GM19463 (cell line): Measurements from ENCODE around the gene SMAP2.
A peak's percentile ranks its signal among the peaks of the same experiment; 100 is the strongest.

Experiments used
- ATAC-seq: cut with Tn5 transposase; IDR thresholded peaks from one replicate; pipeline ENCODE4 v1.9.1; 2021; ENCODE audit warnings: mild to moderate bottlenecking, moderate library complexity; ENCODE audit not compliant: unreplicated experiment

Gene SMAP2

DNA sequence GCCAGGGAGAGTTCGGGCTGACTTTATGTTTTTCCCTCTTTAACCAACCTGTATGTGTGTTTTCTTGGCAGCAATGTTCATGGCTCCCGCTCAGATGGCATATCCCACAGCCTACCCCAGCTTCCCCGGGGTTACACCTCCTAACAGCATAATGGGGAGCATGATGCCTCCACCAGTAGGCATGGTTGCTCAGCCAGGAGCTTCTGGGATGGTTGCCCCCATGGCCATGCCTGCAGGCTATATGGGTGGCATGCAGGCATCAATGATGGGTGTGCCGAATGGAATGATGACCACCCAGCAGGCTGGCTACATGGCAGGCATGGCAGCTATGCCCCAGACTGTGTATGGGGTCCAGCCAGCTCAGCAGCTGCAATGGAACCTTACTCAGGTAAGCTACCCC, 43.2 kb downstream of the SMAP2 start:
- no peak for ATAC-seq

- no peak for ATAC-seq
These were observed 48.2 kb downstream of the SMAP2 start for GRCh38 chr1:40421431-40422384.

DNA sequence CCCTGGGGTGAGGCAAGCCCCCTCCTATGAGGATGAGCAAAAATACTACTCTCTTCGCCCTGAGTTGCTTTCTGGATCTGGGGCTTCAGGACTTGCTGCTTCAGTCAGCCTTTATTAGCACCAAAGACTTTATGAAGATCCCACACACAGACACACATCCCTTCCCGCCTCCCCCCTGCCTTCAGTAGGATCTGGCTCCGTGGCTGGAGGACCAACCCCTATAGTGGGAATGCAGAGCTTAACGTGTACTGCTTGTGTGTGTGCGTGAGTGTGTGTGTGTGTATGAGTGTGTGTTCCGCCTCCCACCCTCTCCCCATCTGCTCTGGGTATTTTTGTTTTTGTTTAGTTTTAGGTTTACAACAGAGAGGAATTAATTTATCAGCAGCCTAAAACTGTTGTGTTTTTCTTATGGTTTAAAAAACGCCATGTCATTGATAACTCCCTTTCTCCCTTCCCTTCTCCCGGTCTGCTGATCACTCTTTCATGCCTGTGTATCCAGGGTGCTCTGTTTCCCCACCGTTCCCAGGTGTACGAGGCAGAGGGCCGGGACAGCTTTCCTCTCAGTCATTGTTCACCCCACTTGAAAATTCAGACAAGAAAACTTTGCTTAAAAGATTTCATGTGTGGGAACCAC, 49.2 kb downstream of the SMAP2 start:
- ATAC-seq: no peak

DNA sequence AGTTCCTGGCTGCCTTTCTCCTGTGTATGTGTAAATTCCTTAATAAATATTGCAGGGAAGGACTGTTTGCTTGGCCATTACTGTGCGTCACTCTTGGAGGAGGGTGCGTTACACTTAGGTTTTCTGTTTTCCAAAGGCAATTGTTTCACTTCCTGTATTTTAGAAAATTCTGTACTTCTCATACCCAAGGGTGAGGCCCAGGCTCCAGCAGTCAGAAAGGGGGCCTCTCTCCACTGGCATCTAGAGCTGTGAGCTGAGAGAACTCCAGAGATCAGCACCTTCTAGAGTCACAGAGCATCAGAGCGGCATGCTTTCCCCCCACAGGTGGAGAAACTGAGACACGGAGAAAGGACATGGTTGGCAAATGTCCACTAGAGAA, 49.7 kb downstream of the SMAP2 start:
- ATAC-seq: no peak

GRCh38 chr1:40423951-40424618, 50.6 kb downstream of the SMAP2 start:
- no peak for ATAC-seq

DNA sequence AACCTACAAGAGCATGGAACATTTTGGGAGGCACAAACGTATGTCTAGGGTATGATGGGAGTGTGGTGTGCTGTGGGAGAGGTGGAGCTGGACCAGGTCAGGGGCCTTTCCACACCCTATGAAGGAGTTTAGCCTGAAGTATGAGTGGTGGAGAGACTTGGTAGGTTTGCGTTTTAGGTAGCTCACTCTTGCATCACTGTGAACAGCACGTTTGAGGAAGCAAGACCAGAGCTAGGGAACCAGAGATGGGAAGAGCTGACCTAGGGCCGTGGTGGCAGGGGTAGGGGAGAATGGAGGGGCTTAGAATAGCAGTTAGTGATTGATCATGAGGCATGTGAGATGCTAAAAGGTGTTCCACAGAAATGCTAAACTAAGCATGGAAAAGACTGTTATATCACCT, 51.7 kb downstream of the SMAP2 start:
- no peak for ATAC-seq

DNA sequence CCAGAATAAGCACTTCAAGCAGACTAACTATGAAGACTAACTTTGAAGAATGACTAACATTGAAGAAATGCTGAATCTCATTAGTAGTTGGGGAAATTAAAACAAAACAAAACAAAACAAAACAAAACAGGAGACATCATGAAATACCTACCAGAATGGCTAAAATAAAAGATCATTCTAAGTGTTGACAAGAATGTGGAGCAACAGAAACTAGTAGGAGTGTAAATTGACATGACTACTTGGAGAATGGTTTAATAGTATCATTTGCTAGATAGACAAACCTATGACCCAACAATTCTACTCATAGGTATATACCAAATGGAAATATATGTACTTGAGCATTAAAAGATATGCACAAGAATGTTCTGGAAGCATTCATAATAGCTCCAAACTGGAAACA, 57.9 kb downstream of the SMAP2 start:
- ATAC-seq: no peak

DNA sequence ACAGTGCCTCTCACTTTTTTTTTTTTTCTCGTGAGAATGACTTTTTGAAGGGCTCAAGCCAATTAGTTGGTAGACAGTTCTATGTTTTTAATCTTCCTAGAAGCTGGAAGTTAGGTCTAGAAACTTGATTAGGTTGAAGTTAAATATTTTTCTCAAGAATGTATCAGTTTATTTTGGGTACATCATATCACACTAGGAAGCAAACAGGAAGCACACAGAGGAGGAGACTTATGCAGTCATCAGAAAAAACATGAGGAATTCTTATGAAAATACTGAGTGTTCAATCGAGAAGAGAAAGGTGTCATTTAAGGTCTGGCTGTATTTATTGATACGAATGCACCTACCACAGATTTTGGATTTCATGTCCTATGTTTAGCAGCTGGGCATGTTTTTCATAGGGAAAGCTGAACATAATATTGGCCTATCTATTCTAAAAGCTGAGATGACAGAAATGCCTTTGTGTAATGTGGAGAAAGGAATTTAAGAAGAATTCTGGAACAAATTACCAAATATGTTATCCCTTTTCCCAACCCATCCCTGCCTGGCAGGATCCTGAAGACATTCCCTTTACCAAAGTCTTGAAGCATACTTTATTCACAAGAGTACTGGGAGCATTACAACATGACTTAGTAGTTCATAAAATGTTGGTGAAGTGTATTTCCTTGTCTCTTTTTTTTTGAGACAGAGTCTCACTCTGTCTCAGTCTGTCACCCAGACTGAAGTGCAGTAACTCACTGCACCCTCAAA, 59.3 kb downstream of the SMAP2 start:
- ATAC-seq: no peak

- ATAC-seq: no peak
These were observed 61.9 kb downstream of the SMAP2 start for GRCh38 chr1:40435471-40435870.

- no peak for ATAC-seq
These were observed 62.3 kb downstream of the SMAP2 start for GRCh38 chr1:40435876-40436275.

GRCh38 chr1:40438391-40439015, 65.0 kb downstream of the SMAP2 start:
- ATAC-seq: no peak

- no peak for ATAC-seq
These were observed 65.7 kb downstream of the SMAP2 start for GRCh38 chr1:40439247-40439646.

DNA sequence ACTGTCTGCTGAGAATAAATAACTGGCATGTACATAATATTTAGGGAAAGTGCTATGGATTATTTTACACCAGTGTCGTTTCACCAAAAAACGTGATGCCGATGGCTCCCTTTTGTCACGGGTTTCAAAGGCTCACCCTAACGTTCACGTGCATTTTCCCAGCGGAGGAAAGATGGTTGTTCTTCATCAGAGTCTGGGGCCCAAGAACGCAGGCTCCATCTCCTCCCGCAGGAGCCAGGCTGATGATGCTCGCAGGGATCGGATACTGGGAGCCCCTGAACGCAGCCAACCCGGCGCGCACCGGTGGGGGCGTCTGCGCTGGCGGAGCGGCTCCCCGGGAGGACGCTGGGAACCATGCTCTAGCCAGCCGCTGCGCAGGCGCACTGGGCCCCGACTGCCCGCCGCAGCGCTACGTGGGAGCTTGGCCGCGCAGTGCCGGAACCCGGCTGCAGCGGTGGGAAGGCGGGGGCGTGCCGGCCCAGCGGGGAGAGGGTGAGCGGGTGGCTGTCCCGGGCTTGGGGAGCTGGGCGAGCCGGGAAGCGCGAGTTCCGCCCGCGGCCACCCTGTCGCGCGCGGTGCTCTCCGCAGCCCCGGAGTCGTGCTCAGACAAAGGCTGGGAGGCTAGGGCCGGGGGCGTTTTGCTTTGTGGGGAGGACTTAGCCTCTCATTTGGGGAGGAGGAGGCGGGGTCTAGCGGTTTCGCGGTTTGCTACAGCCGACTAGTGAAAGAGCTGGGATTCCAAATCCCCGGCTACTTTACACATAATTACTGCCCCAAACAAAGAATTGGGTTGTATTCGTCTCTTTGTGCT, 76.4 kb downstream of the SMAP2 start, which contains the start of gene ZFP69B:
ZFP69B (plus strand) TSS at position 793 of the 811 bp plus-strand sequence. CDS start 486 bp downstream, outside the sequence.
- peak; percentile 82 for ATAC-seq

DNA sequence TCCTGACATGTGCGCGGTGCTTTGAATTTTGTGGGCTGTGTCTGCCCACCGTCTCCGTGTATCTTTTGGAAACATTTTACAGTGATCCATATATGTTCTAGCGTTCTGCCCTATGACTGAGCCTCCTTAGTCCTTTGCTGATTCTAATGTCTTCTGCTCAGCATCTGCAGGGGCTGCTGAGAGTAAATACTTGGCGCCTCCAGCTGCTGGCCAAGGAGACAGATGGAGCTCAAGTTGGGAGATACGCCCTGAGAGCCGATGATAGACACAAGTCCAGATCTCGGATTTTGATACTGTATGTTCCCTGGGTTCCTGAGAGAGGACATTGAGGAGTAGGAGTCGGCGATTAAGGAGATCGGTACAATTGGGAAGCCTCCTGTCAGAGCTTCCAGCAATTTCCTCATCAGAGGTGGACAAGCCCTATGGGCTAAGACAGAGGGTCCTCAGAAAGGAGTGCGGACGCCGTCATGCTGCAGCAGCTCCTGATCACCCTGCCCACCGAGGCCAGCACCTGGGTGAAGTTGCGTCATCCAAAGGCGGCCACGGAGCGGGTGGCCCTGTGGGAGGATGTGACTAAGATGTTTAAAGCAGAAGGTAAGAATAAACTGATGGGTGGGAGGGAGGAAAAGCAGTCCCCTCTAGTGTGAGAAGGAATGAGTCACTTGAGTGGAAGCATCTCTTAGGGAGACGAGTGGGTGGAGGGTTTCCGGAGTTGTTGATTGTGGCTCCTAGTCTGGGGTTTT, 77.1 kb downstream of the SMAP2 start:
- ATAC-seq: peak; percentile 10

DNA sequence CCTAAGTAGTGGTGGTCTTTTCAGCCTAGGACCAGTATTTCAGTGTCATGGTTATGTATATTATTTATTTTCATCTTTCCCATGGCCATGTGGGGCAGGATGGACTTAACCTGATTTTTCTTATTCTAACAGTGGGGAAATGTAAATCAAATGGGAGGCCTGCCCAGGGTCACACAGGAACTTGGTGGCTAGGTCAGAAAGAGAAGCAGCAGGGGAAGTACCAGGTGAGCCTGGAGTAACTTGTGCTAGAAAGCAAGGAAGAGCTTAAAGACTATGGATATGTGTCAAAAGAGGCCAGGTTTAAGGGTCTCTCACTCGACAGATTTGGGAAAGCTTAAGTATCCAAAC, 77.7 kb downstream of the SMAP2 start:
- no peak for ATAC-seq

GRCh38 chr1:40454873-40455272, 81.3 kb downstream of the SMAP2 start:
- no peak for ATAC-seq

GRCh38 chr1:40462956-40463590, 89.5 kb downstream of the SMAP2 start:
- no peak for ATAC-seq

DNA sequence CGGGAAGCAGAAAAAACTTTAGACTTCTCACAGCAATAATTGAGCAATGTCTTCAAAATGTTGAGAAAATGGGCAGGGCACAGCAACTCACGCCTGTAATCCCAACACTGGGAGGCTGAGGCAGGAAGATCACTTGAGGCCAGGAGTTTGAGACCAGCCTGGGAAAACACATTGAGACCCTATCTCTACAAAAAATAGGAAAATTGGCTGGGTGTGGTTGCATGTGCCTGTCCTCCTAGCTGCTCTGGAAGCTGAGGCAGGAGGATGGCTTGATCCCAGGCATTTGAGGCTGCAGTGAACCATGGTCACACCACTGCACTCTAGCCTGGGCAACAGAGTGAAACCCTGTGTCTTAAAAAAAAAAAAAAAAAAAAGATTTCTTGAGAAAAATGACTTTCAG, 95.8 kb downstream of the SMAP2 start:
- ATAC-seq: no peak
